Neural progenitor cell (in vitro differentiated cells): ENCODE measurements around the gene PRKCA.

Experiments
- CTCF ChIP-seq: fragments of 200-600 bp; sonication (generic); IDR thresholded peaks from 2 replicates; pipeline ENCODE4 v1.5.1; 2017; ENCODE audit warnings: antibody characterized with exemption, mild to moderate bottlenecking
- EZH2 ChIP-seq: fragments of 200-600 bp; sonication (generic); IDR thresholded peaks from 2 replicates; pipeline ENCODE4 v1.6.1; 2017; ENCODE audit warnings: antibody characterized with exemption, mild to moderate bottlenecking, moderate library complexity
- EZH2phosphoT487 ChIP-seq: fragments of 200-600 bp; sonication (generic); IDR thresholded peaks from 2 replicates; pipeline ENCODE4 v1.6.1; 2017; ENCODE audit warnings: antibody characterized with exemption

- TF ChIP-seq CTCF (no peak), EZH2phosphoT487 (no peak), EZH2 (no peak)
Observed at GRCh38 chr17:66620528-66620927, 318.1 kb downstream of the PRKCA start.
